HG03097 (cell line): ENCODE data around the gene LMF1.
"Not testable (repeated sequence)": the region's sequence is repeated elsewhere in the genome, so short reads cannot be mapped to it uniquely, and the experiment has no call there.

Experiments used
- ATAC-seq: cut with Tn5 transposase; IDR thresholded peaks from one replicate; pipeline ENCODE4 v1.9.1; 2021; ENCODE audit not compliant: unreplicated experiment, low FRiP score

The LMF1 gene

GRCh38 chr16:820044-820408 is 150.8 kb downstream of the LMF1 start:
- not testable (repeated sequence) for ATAC-seq

GRCh38 chr16:819336-820043 is 151.3 kb downstream of the LMF1 start:
- ATAC-seq = no peak

DNA sequence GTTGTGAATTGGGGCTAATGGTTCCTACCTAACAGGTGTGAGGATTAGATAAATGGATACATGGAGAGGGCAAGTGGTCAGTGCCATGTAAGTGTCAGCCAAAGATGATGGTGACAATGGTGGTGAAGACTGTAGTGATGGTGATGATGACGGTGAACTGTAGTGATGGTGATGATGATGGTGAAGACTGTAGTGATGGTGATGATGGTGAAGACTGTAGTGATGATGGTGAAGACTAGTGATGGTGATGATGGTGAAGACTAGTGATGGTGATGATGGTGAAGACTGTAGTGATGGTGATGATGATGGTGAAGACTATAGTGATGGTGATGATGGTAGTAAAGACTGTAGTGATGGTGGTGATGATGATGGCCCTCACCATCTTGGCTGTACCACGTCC is 152.2 kb downstream of the LMF1 start:
- no peak for ATAC-seq

DNA sequence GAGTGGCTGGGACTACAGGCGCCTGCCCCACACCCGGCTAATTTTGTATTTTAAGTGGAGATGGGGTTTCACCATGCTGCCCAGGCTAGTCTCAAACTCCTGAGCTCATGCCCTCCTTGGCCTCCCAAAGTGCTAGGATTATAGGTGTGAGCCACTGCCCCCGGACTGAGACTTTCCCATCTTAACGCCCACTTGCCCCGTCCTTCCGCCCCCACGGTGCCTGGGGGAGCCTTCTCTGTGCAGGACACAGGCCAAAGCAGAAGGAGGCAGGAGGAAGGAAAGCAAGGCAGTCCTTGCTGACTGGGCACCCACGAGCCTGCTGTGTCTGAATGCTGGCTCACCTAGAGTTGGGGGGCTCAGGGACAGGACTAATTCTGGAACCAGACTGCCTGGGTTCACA is 152.7 kb downstream of the LMF1 start:
- no peak for ATAC-seq

DNA sequence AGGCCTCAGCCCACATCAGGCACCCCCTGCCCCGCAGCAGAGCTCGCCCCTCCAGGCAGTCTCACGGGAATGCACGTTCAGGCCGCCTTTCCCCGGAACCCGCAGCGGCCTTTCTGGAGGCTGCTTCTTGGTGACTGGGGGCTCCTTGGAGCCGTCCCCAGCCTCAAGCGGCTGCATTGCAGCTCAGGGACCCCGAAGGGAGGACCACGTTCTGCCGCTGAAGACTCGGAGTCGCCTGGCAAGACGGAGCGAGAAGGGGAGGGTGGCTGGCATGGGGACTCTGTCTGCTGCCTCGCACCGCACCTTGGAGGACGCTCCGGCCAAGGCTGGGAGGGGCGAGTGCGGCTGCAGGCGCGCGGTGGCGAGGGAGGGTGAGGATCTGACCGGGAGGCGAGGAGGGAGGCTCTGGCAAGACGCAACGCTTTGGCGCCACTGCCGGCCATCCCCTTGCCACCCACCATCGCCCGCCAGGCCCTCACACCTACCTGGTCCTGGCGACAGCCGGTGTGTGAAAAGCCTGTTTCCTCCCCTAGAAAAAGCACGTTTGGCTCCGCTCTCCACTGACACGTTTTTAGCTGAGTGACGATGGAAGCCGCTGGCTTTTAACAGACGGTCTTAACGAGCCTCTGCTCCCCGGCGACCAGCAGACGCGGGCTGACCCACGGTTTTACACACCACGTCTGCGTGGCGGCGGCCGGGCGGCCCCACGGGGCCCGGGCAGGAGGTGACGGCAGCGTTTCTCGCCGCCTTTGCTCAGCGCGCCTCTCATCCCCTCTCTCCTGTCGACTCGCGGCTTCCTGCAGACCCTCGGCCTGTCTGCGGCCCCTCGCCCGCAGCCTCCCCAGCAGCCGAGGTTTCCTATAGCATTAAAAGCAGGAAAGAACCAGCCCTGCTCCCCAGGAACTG is 153.5 kb downstream of the LMF1 start:
- ATAC-seq = no peak

GRCh38 chr16:815861-816260 is 154.9 kb downstream of the LMF1 start:
- ATAC-seq = no peak

DNA sequence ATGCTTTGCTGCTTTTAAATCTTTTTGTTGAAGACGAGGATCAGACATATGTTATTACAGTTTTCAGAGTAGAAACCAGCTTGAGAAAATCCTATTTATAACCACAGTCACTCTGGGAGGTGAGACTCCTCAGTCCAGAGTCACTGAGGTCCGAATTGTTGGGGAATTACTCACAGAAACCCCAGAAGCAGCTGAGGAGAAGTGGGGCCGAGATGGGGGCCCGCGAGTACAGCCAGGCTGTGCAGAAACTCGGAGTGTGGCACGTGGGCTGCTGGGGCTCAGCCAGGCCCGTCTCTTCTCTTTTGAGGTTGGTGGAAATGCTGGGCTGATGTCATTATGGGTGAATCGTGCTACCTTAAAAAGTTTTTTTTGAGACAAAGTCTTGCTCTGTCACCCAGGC is 155.8 kb downstream of the LMF1 start:
- no peak for ATAC-seq

- no peak for ATAC-seq
Observed at GRCh38 chr16:813916-814412, 156.8 kb downstream of the LMF1 start.

DNA sequence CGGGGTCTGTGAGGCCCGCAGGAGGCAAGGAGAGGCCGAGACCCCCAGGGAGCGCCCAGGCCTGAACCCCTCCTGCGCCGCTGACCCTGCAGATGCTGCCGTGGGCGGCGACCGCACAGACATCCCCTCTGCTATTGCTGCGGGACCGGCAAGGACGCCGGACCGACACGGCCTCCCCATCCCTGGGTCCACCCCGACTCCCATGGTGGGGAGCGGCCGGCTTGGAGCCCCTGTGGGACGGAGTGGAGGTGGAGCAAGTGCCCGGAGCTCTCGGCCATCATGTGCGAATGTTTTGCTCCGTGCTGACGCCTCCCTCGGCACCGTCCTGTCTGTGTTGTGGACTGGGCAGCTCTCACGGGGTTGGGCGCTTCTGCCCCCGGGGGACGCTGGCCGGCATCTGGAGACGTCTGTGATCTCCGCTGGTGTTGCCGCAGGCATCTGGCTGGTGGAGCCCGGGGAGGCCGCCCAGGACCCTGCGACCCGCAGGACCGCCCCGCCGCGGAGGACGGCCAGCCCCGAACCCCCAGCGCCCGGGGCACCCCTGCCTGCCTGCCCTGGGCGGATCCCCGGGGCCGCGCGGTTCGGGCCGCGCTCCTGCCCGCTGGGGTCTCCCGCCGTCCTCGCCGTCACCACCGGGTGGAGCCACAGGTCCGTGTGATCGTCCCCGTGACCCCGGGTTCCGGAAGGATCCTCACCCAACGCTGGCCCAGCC is 157.4 kb downstream of the LMF1 start:
- no peak for ATAC-seq

DNA sequence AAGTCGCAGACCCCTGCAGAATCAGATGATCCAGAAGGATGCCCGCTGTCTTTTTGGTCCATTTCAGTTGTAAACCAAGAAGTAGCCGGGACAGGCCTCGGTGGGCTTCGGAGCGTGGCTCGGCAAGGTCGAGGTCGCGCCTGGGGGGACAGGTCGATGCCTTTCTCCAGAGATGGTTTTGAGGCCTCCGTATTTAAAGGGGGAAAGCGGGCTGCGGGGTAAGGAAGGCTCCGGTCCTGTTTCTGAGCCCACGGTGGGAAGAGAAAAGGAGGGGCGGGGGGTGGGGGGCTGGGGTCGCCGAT is 162.7 kb downstream of the LMF1 start:
- ATAC-seq = no peak

DNA sequence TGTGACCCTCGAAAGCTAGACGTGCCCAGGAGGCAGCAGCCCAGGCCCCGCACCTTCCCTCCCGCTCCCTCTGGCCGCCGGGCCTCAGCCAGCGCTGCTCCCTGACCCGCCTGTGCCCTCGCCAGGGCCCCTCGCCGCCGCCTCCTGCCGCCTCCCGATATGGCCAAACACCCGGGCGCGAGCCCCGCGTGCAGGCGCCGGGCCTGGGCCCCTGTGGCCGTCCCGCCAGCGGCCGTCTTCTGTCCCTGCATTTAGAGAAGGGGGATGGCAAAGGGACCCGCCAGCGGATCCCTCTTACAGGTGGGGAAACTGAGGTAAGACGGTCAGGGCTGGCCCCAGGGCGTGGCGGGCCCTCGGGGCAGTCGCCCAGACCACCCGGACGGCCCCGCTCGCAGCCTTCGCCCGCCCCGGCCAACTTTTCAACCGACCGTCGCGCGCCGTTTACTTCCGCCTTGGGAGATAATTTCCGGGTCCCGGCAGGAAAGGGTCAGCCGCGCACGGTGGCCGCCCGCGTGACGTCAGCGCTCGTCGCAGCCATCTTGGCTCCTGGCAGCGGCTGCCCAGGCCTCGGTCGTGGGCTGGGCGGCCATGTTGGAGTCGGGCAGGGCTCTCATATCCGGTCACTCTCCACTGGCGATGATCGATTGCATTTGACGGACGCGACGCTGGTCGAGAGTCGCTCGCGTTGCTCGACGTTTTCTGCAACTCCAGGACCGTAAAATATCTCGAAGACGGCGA is 163.3 kb downstream of the LMF1 start:
- ATAC-seq = peak; percentile 86

DNA sequence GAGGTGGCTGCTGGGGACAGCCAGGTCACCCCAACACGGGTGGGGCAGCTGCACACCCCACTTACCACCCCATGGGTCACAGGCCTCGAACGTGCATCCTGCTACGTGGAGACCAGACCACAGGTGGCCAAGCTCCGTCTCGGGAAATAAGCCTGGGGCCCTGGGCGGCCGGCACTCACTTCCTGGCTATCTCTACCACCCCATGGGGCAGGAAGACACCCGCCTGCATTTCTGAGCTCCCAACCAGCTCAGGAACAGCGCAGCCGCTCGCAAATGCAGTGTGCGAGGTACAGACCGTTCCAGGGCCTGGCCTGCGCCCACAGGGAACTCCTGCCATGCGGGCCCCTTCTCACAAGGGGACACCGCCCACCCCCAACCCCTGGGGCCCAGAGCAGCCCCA is 165.3 kb downstream of the LMF1 start:
- ATAC-seq = no peak

DNA sequence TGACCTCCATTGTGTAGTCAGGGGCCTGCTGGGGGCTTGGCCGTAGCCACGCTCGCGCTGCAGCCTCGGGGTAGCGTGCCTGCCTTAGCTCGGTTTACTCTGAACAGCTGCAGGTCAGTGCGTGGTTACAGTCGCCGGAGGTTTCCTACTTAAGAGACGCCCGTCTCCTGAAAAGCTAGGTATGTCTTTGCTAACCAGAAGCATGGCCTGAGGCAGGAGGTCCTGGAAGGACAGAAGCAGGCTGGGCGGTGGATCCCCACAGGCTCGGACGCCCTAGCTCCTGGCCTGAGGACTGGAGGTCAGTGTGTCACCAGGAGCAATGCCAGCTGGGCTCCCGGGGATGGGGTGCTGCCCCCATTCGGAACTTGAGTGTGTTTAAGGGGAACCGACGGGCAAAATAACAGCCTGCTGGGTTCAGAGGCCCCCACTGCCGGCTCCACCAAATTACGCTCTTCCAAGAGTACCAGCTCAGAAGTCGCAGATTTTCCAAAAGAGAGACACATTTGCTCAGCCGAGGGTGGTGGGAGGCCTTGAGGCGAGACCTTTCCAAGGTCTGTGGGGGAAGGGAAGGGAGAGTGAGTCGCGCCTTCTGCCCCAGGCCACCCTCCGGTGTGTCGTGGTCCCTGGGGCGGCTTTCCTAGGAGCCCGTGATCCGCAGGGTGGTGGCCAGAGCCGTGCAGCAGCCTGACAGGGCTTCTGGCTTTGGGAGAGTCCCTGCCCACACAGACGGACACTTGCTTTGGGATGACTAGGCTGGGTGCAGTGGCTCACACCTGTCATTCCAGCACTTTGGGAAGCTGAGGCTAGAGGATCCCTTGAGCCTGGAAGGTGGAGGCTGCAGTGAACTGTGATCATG is 166.4 kb downstream of the LMF1 start:
- ATAC-seq = no peak

GRCh38 chr16:803754-804080 is 167.1 kb downstream of the LMF1 start:
- ATAC-seq = no peak
